Activated CD4-positive, alpha-beta T cell treated with anti-CD3 and anti-CD28 coated beads, Interleukin-2, amount 50 U/mL, for 4 hours (primary cell): ENCODE data around the gene DPYSL3.

ENCODE experiments used
- DNase-seq, 2 experiments: peaks; one replicate each; pipeline ENCODE4 v3.0.0-alpha.2; 2020

DPYSL3 gene

DNA sequence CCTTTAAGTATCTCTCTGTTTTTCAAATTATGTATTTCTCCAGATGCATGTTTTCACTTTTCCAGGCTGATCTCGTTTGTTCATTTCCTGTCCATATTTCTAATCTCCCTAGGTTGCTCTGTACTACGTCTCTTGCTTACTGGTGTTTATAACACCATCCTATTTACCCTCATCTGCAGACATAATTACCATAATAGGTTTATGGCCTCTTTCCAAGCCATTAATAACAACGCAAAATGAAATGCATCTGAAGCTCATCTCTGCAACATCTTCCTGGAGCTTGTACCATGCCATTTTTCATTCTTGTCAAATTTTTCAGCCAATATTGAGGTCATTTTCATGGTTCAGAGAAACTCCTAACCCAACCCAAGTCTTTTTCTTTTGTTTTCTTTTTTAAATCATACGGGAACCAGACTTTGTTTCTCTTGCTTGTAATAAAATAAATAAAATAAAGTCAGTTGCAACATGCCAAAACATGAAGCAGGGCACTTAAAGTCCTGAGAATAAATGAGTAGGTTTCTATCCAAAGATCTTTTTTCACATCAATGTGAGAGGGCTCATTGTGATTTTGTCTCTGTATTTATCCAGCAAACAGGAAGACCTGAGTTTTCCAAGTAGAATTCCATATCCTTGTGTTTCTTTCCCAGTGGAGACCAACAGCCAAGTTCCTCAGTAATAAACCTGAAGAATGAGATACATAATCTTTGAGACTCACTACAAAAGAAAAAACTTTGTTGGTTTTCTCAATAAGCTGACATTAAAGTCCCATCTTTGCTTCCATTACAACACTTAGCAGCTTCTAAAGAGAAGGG is 37.0 kb downstream of the DPYSL3 start:
- no peak for DNase-seq

DNA sequence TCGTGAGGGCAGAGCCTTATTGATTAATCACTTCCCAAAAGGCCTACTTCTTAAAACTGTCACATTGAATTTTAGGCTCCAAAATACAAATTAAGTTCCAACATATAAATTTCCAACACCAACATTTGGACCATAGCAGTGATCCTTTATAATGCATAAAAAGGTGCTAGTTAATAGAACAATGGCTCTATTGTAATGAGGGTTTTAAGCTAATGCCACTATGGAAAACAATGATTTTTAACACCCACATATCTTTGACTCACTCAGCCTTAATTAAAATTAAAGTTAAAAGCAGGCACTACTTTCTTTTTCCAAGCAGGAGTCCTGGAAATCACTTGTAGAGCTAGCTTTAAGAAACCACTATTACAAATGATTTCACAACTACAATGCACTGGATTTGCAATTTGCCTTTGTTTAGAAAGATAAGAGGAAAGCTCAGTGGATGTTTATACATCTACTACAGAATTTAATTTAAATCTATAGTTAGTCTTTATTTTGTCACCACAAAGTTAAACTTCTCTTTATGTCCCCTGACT is 41.8 kb downstream of the DPYSL3 start:
- no peak for DNase-seq

DNA sequence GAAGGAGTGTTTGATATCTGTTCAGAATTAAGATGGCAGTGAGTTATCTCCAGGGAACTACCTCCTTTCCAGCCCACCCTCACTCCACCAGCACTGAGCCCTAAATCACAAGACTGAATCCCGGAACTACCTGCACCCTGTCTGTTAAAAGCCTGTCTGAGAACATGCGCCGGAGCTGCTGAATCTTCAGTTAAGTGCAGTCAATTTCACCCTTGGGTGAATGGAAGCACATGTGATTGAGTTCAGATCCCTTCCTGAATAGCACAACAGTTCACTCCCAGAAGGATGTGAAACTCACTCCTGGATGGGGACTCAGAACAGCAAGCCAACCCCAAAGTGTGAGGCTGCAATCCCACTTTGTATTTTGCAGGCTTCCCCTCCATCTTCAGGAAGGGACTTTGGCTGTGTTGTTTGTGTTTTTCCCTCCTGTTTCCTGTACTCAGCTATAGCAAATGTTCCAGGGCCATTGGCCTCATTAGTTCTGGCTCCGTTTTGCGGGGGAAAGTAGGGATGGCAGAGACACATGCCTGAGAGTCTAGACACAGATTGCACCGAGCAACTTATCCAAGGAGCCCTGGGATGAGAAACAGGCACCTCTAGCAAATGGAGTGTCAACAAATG is 43.4 kb downstream of the DPYSL3 start:
- DNase-seq: no peak

- DNase-seq: no peak
Observed at GRCh38 chr5:147465747-147466146, 44.1 kb downstream of the DPYSL3 start.

DNA sequence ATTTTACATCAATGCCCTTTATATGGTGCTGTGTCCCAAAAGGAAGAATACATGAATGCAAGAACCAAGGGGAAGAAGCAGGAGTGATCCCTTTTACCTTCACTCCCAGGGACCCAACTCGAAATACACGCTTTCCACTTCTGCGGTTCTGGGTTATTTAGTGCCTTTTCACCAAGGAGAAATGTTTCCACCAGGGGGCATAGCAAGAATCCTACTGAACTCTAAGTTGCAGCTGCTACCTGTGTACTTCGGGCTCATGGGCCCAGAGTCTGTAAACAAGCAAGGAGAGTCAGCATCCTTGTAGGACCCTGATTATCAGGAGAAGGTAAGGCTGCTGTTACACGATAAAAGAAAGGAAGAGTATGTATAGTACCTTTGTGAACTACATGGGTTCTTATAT is 45.7 kb downstream of the DPYSL3 start:
- no peak for DNase-seq

- no peak for DNase-seq
Observed at GRCh38 chr5:147461915-147462314, 48.0 kb downstream of the DPYSL3 start.

DNA sequence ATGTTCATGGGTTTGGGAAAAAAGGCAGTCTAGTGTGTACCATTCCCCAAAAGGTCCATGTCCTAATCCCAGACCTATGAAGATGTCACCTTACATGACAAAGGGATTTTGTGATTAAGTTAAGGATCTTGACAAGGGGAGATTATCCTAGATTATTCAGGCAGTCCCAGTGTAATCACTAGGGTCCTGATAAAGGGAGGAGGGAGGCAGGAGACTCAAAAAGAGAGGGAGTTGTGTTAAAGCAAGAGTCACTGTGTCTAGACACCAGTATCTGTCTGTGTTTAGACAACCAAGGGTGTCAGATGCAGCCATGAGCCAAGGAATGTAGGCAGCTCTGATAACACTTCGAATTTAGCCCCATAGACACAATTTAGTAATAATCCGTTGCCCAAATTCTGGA is 49.5 kb downstream of the DPYSL3 start:
- no peak for DNase-seq

- DNase-seq: no peak
Observed at GRCh38 chr5:147458581-147458980, 51.3 kb downstream of the DPYSL3 start.

- DNase-seq: no peak
Observed at GRCh38 chr5:147455822-147456450, 53.9 kb downstream of the DPYSL3 start.

- no peak for DNase-seq
Observed at GRCh38 chr5:147454996-147455677, 54.7 kb downstream of the DPYSL3 start.

DNA sequence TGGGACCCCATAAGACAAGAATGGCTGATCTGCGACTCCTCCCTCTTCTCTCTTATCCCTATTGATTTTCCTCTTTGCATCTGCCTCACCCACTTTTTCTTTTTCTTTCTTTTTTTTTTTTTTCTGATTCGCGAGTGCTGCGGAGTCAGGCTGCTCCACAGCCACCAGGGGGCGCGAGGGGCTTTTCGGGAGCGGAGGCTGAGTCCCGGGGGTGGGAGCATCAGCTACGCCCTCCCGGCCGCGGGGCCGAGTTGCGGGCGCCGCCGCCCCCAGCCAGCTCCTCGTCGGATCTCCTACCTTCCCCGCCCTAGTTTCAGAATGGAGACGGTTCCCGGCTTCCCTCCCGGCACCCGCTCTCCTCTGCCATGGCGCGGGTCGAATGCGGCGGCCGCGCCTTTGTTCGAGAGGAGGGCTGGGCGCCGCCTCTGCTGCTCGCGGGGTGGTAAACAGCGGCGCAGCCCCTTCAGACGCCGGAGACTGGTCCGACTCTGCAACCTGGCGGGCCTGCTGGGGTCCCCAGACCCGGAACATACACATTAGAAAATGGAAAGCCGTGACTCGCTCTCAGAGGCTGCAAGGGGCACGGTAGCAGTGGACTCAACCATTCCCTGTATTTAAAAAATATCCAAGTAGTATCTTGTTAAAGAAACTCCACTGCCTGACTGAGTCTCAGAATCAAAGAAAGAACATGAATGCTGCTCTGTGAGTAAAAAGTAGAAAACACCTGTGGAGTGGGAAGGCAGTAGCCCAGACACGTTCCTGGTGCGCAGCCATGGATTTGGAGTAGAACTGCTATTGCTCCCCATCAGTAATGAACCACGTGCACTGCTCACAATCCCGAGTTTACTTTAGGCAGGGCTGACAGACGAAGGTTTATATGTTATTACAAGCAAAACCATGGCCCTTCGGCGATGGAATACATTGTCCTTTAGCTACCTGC is 55.7 kb downstream of the DPYSL3 start:
- peak; percentile 58 to 59 for DNase-seq

DNA sequence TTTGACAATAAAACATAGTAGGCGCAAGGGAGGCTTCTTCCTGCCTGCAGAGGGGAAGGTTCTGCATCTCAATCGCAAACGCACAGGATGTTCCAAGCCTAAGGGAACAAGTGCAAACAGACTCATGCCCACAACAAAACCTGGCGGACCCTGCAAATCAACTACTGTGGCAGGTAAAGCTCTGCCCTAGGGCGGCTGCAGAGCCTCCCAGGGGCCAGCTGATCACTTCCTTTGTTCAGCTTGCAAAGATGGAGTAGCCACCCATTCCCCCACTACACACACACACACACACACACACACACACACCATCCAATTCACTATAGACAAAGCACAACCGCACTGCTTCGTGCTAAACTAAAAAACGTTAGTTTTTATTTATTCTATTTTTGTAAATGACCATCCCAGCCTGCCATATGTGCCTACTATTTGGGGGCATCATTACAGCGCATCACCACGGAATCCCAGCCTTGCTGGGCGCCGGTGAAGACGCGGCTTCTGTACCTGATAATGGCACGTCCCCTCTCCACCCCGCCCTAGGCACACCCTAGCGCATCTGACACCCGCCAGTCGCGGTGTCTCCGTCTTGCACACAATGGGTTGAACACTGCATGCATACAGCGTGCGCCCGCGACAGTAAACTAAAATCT is 57.6 kb downstream of the DPYSL3 start:
- DNase-seq: no peak

DNA sequence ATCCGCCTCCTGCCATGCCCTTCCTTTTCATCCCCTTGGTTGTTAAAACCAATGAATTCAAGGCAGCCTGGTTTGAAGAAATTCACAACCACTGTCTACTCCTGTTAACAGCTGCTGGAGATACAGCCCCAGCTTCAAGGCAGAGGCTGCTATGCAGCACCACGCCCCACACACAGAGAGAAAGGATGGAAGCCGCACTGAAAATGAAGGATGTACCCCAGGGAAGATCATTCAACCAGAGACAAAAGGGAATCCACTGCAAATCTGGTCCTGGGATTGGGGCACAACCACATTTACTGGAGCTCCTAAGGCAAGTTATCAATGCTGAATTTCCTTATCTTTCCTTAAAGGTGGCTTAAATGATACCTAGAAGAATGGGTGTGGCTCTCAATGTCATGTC is 58.7 kb downstream of the DPYSL3 start:
- no peak for DNase-seq

GRCh38 chr5:147450606-147451005 is 59.3 kb downstream of the DPYSL3 start:
- DNase-seq: no peak

DNA sequence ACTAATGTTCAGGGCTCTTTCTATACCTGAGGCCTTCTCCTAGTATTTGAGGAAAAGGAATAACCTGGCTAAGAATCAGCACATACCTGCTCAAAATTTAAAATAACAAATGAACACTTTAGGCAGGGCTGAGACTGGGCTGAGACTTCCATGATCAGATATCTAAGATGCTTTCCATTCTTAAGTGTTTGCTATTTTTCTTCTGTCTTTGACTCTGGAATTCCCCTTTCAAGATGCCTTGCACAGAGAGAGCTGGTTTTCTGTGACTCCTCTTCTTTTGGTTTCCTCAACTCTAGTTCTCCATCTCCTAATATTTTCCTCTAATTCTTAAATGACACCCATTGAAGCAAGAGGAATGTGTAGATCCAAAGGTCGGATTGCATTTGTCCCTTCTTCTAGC is 61.1 kb downstream of the DPYSL3 start:
- DNase-seq: no peak

- DNase-seq: no peak
Observed at GRCh38 chr5:147446523-147446922, 63.3 kb downstream of the DPYSL3 start.

- no peak for DNase-seq
Observed at GRCh38 chr5:147445917-147446316, 64.0 kb downstream of the DPYSL3 start.

- no peak for DNase-seq
Observed at GRCh38 chr5:147445090-147445489, 64.8 kb downstream of the DPYSL3 start.

GRCh38 chr5:147442224-147442623 is 67.6 kb downstream of the DPYSL3 start:
- no peak for DNase-seq

- no peak for DNase-seq
Observed at GRCh38 chr5:147441191-147441695, 68.6 kb downstream of the DPYSL3 start.

GRCh38 chr5:147439254-147439653 is 70.6 kb downstream of the DPYSL3 start:
- DNase-seq: no peak
